Gastroesophageal sphincter (tissue), 3 donors: Measurements from ENCODE around the gene DCC.

Experiments
- CTCF ChIP-seq, 4 experiments: fragments of 200-600 bp in 2 of 4; fragments of 450-650 bp in 2 of 4; sonication (generic) in 1 of 4; IDR thresholded peaks; one replicate each; pipeline ENCODE4 v1.5.1; 2017 to 2019; ENCODE audit warnings: antibody characterized with exemption in 4 of 4, mild to moderate bottlenecking in 2 of 4, moderate library complexity in 2 of 4
- EP300 ChIP-seq: sonication (generic); formaldehyde crosslinking; IDR thresholded peaks from one replicate; pipeline ENCODE4 v1.6.1; 2017; ENCODE audit warnings: antibody characterized with exemption, mild to moderate bottlenecking
- POLR2A ChIP-seq, 2 donors: fragments of 450-650 bp; IDR thresholded peaks; one replicate each; pipeline ENCODE4 v1.6.1; 2017; ENCODE audit warnings: antibody characterized with exemption in 2 of 2, mild to moderate bottlenecking in 2 of 2, moderate library complexity in 1 of 2

GRCh38 chr18:52376104-52376503 is 36.1 kb downstream of the DCC start:
- TF ChIP-seq POLR2A (IDR thresholded peaks at IDR 0.05) (no peak), CTCF (IDR thresholded peaks at IDR 0.05) (no peak), EP300 (no peak)
